Measurements from ENCODE around the gene SLC52A3. TPM values are rescaled to one million over a fixed set of nuclear protein-coding genes. Genes with fewer than 3 reads are reported as not detected.

The SLC52A3 gene
- total and polyA plus RNA-seq, 2 donors (not counting 3 experiments of a cell fraction or from before 2014, with no cell fraction given) = not detected

- TF ChIP-seq MAX (IDR thresholded peaks at IDR 0.05; ENCODE audit: insufficient read depth, insufficient read length) (no peak), MYC (IDR thresholded peaks at IDR 0.05; ENCODE audit: low read depth, low read length) (no peak), JUN (IDR thresholded peaks at IDR 0.05; ENCODE audit: borderline replicate concordance, insufficient read depth, insufficient read length, low read depth) (no peak), POLR2A (IDR thresholded peaks at IDR 0.05; ENCODE audit: low read depth, low read length) (no peak), EZH2 (IDR thresholded peaks at IDR 0.05; ENCODE audit: borderline replicate concordance, low read depth, low read length, severe bottlenecking) (no peak)
- BruUV-seq (replicated peaks) = no TSS peak
- H3K4me3 ChIP-seq (replicated peaks in 1 of 3; ENCODE audit: insufficient read depth in 1 of 3, low read depth in 1 of 3, low read length in 3 of 3) = no peak overlapping the region
- H3K27me3 ChIP-seq (ENCODE audit: control insufficient read depth in 2 of 2, insufficient read depth in 2 of 2, low read length in 2 of 2) = no peaks in the 10 kb centered on the region
- H3K36me3 ChIP-seq (ENCODE audit: control insufficient read depth in 2 of 2, extremely low read depth in 1 of 2, insufficient read depth in 2 of 2, low read length in 2 of 2) = no peaks in the 10 kb centered on the region
- intact Hi-C loops (cut with micrococcal nuclease) = no loop called here
- ChIA-PET POLR2A (no interaction called here), CTCF (no interaction called here)
- no peak overlapping the region for H3K4me2 ChIP-seq (ENCODE audit: insufficient read depth, low read length)
- H3K9ac ChIP-seq (replicated peaks; ENCODE audit: extremely low read depth, insufficient read depth, low read length) = no peak overlapping the region
- H2AFZ ChIP-seq (ENCODE audit: low read depth, low read length) = no peak overlapping the region
- FAIRE-seq = no peak
- DNase-seq (ENCODE audit: low read depth, low spot score) = no peak
- dilution Hi-C loops (cut with MboI; ENCODE audit: extremely low pct_ligation_motif_present, low sequenced_read_pairs) = no loop called here
- H3K9me1 ChIP-seq (replicated peaks; ENCODE audit: control insufficient read depth, extremely low read depth, insufficient read depth, low read length) = no peaks in the 10 kb centered on the region
- no peaks in the 10 kb centered on the region for H3K4me1 ChIP-seq (ENCODE audit: control insufficient read depth, extremely low read depth, insufficient read depth, low read length)
- H4K20me1 ChIP-seq (replicated peaks; ENCODE audit: control insufficient read depth, extremely low read depth, insufficient read depth, low read length) = no peaks in the 10 kb centered on the region
- H3K9me3 ChIP-seq (replicated peaks; ENCODE audit: control insufficient read depth, insufficient read depth, low read length) = no peaks in the 10 kb centered on the region
- H3K27ac ChIP-seq (ENCODE audit: insufficient read depth, low read depth, low read length) = no peak overlapping the region
- H3K79me2 ChIP-seq (ENCODE audit: control insufficient read depth, insufficient read depth, low read length) = no peaks in the 10 kb centered on the region
Measured at GRCh38 chr20:791056-791455, 22.8 kb upstream of the SLC52A3 start.

- H2AFZ ChIP-seq (ENCODE audit: low read depth, low read length) = no peak overlapping the region
- intact Hi-C loops (cut with micrococcal nuclease) (no loop called here), dilution Hi-C loops (cut with MboI; ENCODE audit: extremely low pct_ligation_motif_present, low sequenced_read_pairs) (no loop called here)
- no peak overlapping the region for H3K4me2 ChIP-seq (ENCODE audit: insufficient read depth, low read length)
- H3K4me1 ChIP-seq (ENCODE audit: control insufficient read depth, extremely low read depth, insufficient read depth, low read length) = no peaks in the 10 kb centered on the region
- H3K27me3 ChIP-seq (ENCODE audit: control insufficient read depth in 2 of 2, insufficient read depth in 2 of 2, low read length in 2 of 2) = no peaks in the 10 kb centered on the region
- no TSS peak for BruUV-seq (replicated peaks)
- TF ChIP-seq CTCF (IDR thresholded peaks at IDR 0.05; ENCODE audit: extremely low read depth in 1 of 2, insufficient read depth in 1 of 2, low read depth in 1 of 2, low read length in 2 of 2) (no peak), MYC (IDR thresholded peaks at IDR 0.05; ENCODE audit: low read depth, low read length) (no peak), EZH2 (IDR thresholded peaks at IDR 0.05; ENCODE audit: borderline replicate concordance, low read depth, low read length, severe bottlenecking) (no peak), POLR2A (IDR thresholded peaks at IDR 0.05; ENCODE audit: low read depth, low read length) (no peak)
- CTCF ChIA-PET = no interaction called here
- FAIRE-seq = no peak
- no peaks in the 10 kb centered on the region for H3K79me2 ChIP-seq (ENCODE audit: control insufficient read depth, insufficient read depth, low read length)
- no peak for DNase-seq (ENCODE audit: low read depth, low spot score)
- no peak overlapping the region for H3K9ac ChIP-seq (replicated peaks; ENCODE audit: extremely low read depth, insufficient read depth, low read length)
- H4K20me1 ChIP-seq (replicated peaks; ENCODE audit: control insufficient read depth, extremely low read depth, insufficient read depth, low read length) = no peaks in the 10 kb centered on the region
- no peak overlapping the region for H3K4me3 ChIP-seq (replicated peaks in 1 of 3; ENCODE audit: insufficient read depth in 1 of 3, low read depth in 1 of 3, low read length in 3 of 3)
- no peaks in the 10 kb centered on the region for H3K9me3 ChIP-seq (replicated peaks; ENCODE audit: control insufficient read depth, insufficient read depth, low read length)
- no peak overlapping the region for H3K27ac ChIP-seq (ENCODE audit: insufficient read depth, low read depth, low read length)
- no peaks in the 10 kb centered on the region for H3K36me3 ChIP-seq (ENCODE audit: control insufficient read depth in 2 of 2, extremely low read depth in 1 of 2, insufficient read depth in 2 of 2, low read length in 2 of 2)
- POLR2A ChIA-PET = no interaction called here
- H3K9me1 ChIP-seq (replicated peaks; ENCODE audit: control insufficient read depth, extremely low read depth, insufficient read depth, low read length) = no peaks in the 10 kb centered on the region
Measured at GRCh38 chr20:787825-788224, 19.5 kb upstream of the SLC52A3 start.
